Measurements from ENCODE around the gene CLTB. TPM values are rescaled to one million over a fixed set of nuclear protein-coding genes. Genes with fewer than 3 reads are reported as not detected.

CLTB gene
- total RNA-seq, 1 donor, result 63.0 TPM

DNA sequence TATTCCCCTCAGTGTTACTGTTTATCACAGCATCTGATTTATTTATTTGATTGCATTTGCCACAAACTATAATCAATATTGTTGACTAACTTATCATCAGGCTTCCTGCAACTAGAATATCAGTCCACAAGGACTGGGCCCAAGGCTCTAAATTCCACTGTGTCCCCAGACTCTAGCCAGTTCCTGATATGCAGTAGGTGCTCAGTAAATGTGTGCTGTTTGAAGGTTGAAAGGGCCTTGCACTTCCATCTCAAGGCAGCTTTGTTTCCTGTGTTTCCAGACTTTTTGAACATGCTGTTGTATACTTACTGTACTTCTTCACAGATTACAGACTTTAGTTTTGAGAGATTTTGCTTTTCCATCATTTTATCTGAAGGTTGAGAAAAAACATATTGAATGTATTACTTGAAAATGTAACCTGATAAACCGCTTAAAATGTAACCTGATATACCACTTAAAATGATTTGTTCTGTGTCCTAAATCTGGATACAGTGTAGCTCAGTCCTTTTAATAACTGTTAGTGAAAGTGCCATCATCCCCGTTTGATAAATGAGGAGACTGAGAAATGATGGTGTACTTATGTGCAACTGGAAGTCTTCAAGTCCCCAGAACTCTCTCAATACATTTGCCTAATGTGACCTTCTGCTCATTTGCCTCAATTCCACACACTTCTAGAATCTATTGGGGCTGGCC lies 73.4 kb downstream of the CLTB start:
- Histone ChIP-seq H3K4me3 (ENCODE audit: insufficient read depth, low read length) (no peak overlapping the region), H3K36me3 (ENCODE audit: insufficient read depth, low read length) (peaks cover 33% of the 10 kb centered on the region), H3K4me2 (ENCODE audit: insufficient read depth, low read length) (no peak overlapping the region), H4K20me1 (ENCODE audit: insufficient read depth, low read length) (no peaks in the 10 kb centered on the region), H3K9me3 (ENCODE audit: low read depth, low read length) (no peaks in the 10 kb centered on the region), H3K27ac (ENCODE audit: low read depth, low read length) (no peak overlapping the region), H3K27me3 (ENCODE audit: insufficient read depth, low read length) (no peaks in the 10 kb centered on the region), H3K79me2 (ENCODE audit: insufficient read depth, low read length) (no peaks in the 10 kb centered on the region), H3K4me1 (ENCODE audit: insufficient read depth, low read length) (no peaks in the 10 kb centered on the region), H2AFZ (ENCODE audit: low read length) (no peak overlapping the region)
- DNase-seq (ENCODE audit: insufficient read length, low spot score, missing footprints), result no peak
- TF ChIP-seq, protein P1, sequence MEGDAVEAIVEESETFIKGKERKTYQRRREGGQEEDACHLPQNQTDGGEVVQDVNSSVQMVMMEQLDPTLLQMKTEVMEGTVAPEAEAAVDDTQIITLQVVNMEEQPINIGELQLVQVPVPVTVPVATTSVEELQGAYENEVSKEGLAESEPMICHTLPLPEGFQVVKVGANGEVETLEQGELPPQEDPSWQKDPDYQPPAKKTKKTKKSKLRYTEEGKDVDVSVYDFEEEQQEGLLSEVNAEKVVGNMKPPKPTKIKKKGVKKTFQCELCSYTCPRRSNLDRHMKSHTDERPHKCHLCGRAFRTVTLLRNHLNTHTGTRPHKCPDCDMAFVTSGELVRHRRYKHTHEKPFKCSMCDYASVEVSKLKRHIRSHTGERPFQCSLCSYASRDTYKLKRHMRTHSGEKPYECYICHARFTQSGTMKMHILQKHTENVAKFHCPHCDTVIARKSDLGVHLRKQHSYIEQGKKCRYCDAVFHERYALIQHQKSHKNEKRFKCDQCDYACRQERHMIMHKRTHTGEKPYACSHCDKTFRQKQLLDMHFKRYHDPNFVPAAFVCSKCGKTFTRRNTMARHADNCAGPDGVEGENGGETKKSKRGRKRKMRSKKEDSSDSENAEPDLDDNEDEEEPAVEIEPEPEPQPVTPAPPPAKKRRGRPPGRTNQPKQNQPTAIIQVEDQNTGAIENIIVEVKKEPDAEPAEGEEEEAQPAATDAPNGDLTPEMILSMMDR (IDR thresholded peaks at IDR 0.05; ENCODE audit: extremely low read depth, low read depth, low read length), result no peak

Small RNAs within 50 kb of the gene (small RNA-seq; reads per million reads assigned to genes)
- gene AC010297.1 (not detected), gene MIR1271 (8.9 reads per million, percentile 91 among the genes with 10 or more reads in this experiment)

Other genes with a start within 250 kb of the CLTB start
- 5.1 and 8.8 TPM in 2 replicates for gene SIMC1, start 178.1 kb downstream of the CLTB start, total RNA-seq
- gene KIAA1191, start 54.8 kb downstream of the CLTB start, total RNA-seq, result 61.9 and 69.5 TPM in 2 replicates
- 8.3 and 14.1 TPM in 2 replicates for gene ARL10, start 51.1 kb downstream of the CLTB start, total RNA-seq
- gene NOP16, start 27.9 kb downstream of the CLTB start, total RNA-seq, result 7.1 and 8.0 TPM in 2 replicates
- gene HIGD2A, start 27.8 kb downstream of the CLTB start, total RNA-seq, result 31.5 and 34.7 TPM in 2 replicates
- 40.2 and 42.4 TPM in 2 replicates for gene FAF2, start 31.8 kb upstream of the CLTB start, total RNA-seq
- 5.4 and 6.2 TPM in 2 replicates for gene RNF44, start 120.9 kb upstream of the CLTB start, total RNA-seq
- under 0.01 TPM in 1 of 2 replicates, not detected in the other for gene CDHR2, start 132.8 kb upstream of the CLTB start, total RNA-seq
- 1.8 TPM in 2 replicates for gene GPRIN1, start 193.6 kb upstream of the CLTB start, total RNA-seq
- gene SNCB, start 214.0 kb upstream of the CLTB start, total RNA-seq, result not detected in 2 replicates
- not detected in 2 replicates for gene EIF4E1B, start 214.1 kb upstream of the CLTB start, total RNA-seq
- gene TSPAN17, start 230.9 kb upstream of the CLTB start, total RNA-seq, result 26.1 and 33.6 TPM in 2 replicates